OCI-LY7 (cell line): ENCODE measurements around the gene TCP10L. TPM values are rescaled to one million over a fixed set of nuclear protein-coding genes. Genes with fewer than 3 reads are reported as not detected.
"Not testable (repeated sequence)": the region's sequence is repeated elsewhere in the genome, so short reads cannot be mapped to it uniquely, and the experiment has no call there.

Source experiments
- Bru-seq: library from RNA; stranded (reverse); fragments of 400-500 nt; gene quantifications from one replicate; lab custom pipeline; 2021; lab: Mats Ljungman, UMichigan
- BruChase-seq, 2 experiments: library from RNA; stranded (reverse); fragments of 400-500 nt; gene quantifications; one replicate each; lab custom pipeline; 2021; lab: Mats Ljungman, UMichigan
- BruUV-seq: library from RNA; stranded (reverse); fragments of 400-500 nt; replicated peaks from 2 replicates; lab custom pipeline; 2021; lab: Mats Ljungman, UMichigan
- CTCF ChIA-PET: fragments of 300-600 bp; sonication (Branson Sonifier 250); formaldehyde crosslinking; loops from one replicate; lab custom pipeline; 2022; ENCODE audit warnings: antibody characterized with exemption; ENCODE audit not compliant: unreplicated experiment; lab: Charles Lee
- POLR2A ChIA-PET: fragments of 300-600 bp; sonication (Branson Sonifier 250); formaldehyde crosslinking; loops from one replicate; lab custom pipeline; 2022; ENCODE audit warnings: antibody characterized with exemption; lab: Charles Lee
- DNase-seq: peaks from one replicate; pipeline ENCODE4 v3.0.0-alpha.2; 2015; ENCODE audit warnings: low spot score
- H2AFZ ChIP-seq: fragments of 200-600 bp; sonication (generic), shearing (Covaris generic); 2 replicates; pipeline ENCODE4 v1.6.1; 2014; ENCODE audit warnings: mild to moderate bottlenecking, antibody characterized with exemption, low read length, moderate library complexity
- H3K27ac ChIP-seq: fragments of 200-600 bp; sonication (generic); 2 replicates; pipeline ENCODE4 v1.5.1; 2014; ENCODE audit warnings: mixed run types, low read depth, mild to moderate bottlenecking, moderate library complexity, low read length, inconsistent platforms; ENCODE audit not compliant: poor library complexity, severe bottlenecking
- H3K36me3 ChIP-seq: fragments of 200-600 bp; sonication (generic); 2 replicates; pipeline ENCODE4 v1.6.1; 2014; ENCODE audit warnings: mild to moderate bottlenecking, antibody characterized with exemption, low read length, moderate library complexity, mixed read lengths; ENCODE audit not compliant: insufficient read depth
- H3K4me1 ChIP-seq: fragments of 200-600 bp; sonication (generic); 2 replicates; pipeline ENCODE4 v1.5.1; 2014; ENCODE audit warnings: mild to moderate bottlenecking, low read length; ENCODE audit not compliant: insufficient read depth, poor library complexity, severe bottlenecking
- H3K4me2 ChIP-seq: fragments of 200-600 bp; sonication (generic); 2 replicates; pipeline ENCODE4 v1.6.1; 2014; ENCODE audit warnings: mild to moderate bottlenecking, low read length
- H3K4me3 ChIP-seq: fragments of 200-600 bp; sonication (generic); 2 replicates; pipeline ENCODE4 v1.5.1; 2014; ENCODE audit warnings: mild to moderate bottlenecking, low read depth, low read length; ENCODE audit not compliant: poor library complexity, severe bottlenecking
- H3K79me2 ChIP-seq: fragments of 200-600 bp; sonication (generic); 2 replicates; pipeline ENCODE4 v1.6.1; 2016; ENCODE audit warnings: low read depth, mild to moderate bottlenecking, low read length, moderate library complexity, mixed read lengths; ENCODE audit not compliant: insufficient read depth
- H3K9me2 ChIP-seq: fragments of 200-600 bp; sonication (generic); 2 replicates; pipeline ENCODE4 v1.6.1; 2016; ENCODE audit warnings: mild to moderate bottlenecking, low read length, mixed read lengths; ENCODE audit not compliant: insufficient read depth
- H3K9me3 ChIP-seq: fragments of 200-600 bp; sonication (generic); 2 replicates; pipeline ENCODE4 v1.6.1; 2014; ENCODE audit warnings: mild to moderate bottlenecking, mixed run types, low read length, mixed read lengths
- H4K20me1 ChIP-seq: fragments of 200-600 bp; sonication (generic); 2 replicates; pipeline ENCODE4 v1.6.1; 2014; ENCODE audit warnings: mild to moderate bottlenecking, antibody characterized with exemption, low read length, moderate library complexity, mixed read lengths; ENCODE audit not compliant: insufficient read depth
- CTCF ChIP-seq: fragments of 200-600 bp; sonication (generic); conservative IDR thresholded peaks from 2 replicates; pipeline ENCODE4 v1.5.1; 2014; ENCODE audit warnings: mild to moderate bottlenecking, antibody characterized with exemption, low read length, moderate library complexity, mixed read lengths
- EZH2phosphoT487 ChIP-seq: fragments of 200-600 bp; sonication (generic); IDR thresholded peaks from 2 replicates; pipeline ENCODE4 v1.6.1; 2018; ENCODE audit warnings: low read depth, borderline replicate concordance, mild to moderate bottlenecking, mixed run types, antibody characterized with exemption, low read length, moderate library complexity, mixed read lengths
- intact Hi-C: fragments of 100-400 bp; cut with micrococcal nuclease; formaldehyde crosslinking; loops from one replicate; pipeline ENCODE4 v1.10.0; 2022; ENCODE audit not compliant: unreplicated experiment
- long read RNA-seq: library from polyadenylated mRNA; stranded (forward); transcript quantifications from one replicate; pipeline ENCODE4 v2.0.0, GENCODE V29; 2022
- total RNA-seq, 2 experiments: library from RNA; depleted of rRNA in 1 of 2; stranded (reverse); fragments of >200 nt in 1 of 2; shearing (Covaris generic) in 1 of 2; gene quantifications; 2 replicates each; pipeline ENCODE4 v1.2.3, GENCODE V29; 2014 to 2022

Gene TCP10L
- total RNA-seq (2014; rRNA removed; shearing (Covaris generic)): 2.0 and 3.9 TPM in 2 replicates
- total RNA-seq (2022): 0.63 and 1.2 TPM in 2 replicates
- percentile 41 among the genes with signal in this experiment for Bru-seq, nascent RNA
- percentile 41 among the genes with signal in this experiment for BruChase-seq, experiment 1, labeled RNA remaining after a 6-hour chase
- BruChase-seq, experiment 2, labeled RNA remaining after a 2-hour chase: percentile 39 among the genes with signal in this experiment
- long read RNA-seq, partial matches to known transcripts: 0 of 2 reads
- long read RNA-seq, other reads (novel, unspliced or antisense): 2 of 2 reads

DNA sequence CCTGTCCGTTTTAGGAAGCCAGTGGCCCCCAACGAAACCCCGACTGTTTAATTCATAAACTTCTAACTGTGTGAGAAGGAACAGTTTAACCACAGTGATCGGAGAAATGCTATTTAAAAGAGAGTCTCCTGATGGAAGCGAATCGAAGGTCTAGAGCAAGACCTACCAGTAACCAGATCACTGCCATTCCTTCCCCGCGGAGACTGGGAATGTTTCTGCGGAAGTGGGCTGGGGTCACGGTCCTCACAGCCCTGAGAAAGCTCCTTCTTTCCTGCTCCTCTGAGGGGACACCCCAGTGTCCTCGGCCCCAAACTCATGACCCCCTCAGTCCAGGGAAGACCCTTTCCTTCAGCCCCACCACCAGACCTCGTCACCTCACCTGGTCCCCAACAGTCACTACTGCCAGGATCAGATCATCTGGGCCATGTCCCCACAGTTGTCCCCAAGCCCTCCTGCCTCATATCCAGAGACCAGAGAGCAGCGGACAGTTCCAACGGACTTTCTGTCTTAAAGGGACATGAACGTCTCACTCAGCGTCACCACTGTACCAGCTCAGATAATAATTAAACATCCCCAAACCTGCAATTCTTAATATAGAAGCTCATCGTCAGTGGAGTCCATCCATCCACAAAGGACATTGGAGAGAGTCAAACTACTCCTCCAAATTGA, at the start of gene TCP10L:
TSS of gene TCP10L (minus strand) at position 482 of the 669 bp plus-strand sequence. CDS start 1,219 bp downstream, outside the sequence.
- no peak within 1 kb of the TSS for H3K4me2 ChIP-seq
- H3K36me3 ChIP-seq: no peaks in the 10 kb centered on the region
- no peak within 1 kb of the TSS for H3K27ac ChIP-seq
- no peaks in the 10 kb centered on the region for H3K9me3 ChIP-seq
- ChIA-PET POLR2A (no interaction called here), CTCF (no interaction called here)
- H3K4me3 ChIP-seq: no peak within 1 kb of the TSS
- H2AFZ ChIP-seq: no peak within 1 kb of the TSS
- no TSS peak for BruUV-seq
- no peaks in the 10 kb centered on the region for H3K4me1 ChIP-seq
- TF ChIP-seq CTCF: no peak
- TF ChIP-seq EZH2phosphoT487: no peak
- no peak for DNase-seq
- intact Hi-C loops: no loop called here
- no peaks in the 10 kb centered on the region for H3K79me2 ChIP-seq
- H4K20me1 ChIP-seq: no peaks in the 10 kb centered on the region
- no peaks in the 10 kb centered on the region for H3K9me2 ChIP-seq

- H3K9me2 ChIP-seq: no peaks in the 10 kb centered on the region
- no TSS peak for BruUV-seq
- POLR2A ChIA-PET: interaction anchor here (0.6 to 1.8 kb wide), 3 partner anchors 12 to 1169 kb away, joined by 3 to 5 read pairs (median 4); no protein-coding TSS in a partner anchor
Measured at GRCh38 chr21:32626621-32627196, 41.4 kb upstream of the TCP10L start.

DNA sequence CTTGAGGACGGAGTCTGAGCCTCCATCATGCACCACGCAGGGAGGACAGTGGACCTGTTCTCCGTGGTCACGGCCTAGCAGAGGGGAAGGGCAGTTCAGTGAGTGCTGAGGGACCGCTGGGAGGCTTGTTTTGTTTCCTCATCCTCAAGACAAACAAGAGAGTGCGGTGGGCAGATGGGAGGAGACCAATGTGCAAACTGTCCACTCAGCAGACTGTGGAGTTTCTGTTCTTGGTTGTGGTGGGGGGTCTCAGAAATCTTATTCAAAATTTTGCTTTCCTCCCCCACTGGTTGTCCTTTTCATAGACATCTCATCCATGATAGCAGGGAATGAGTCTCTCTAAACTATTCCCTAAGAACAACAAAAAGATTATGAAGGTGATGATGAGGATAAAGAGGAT, 32.9 kb upstream of the TCP10L start:
- H3K9me3 ChIP-seq, H2AFZ ChIP-seq, DNase-seq, H3K4me1 ChIP-seq, BruUV-seq, H3K4me2 ChIP-seq, CTCF ChIA-PET, H4K20me1 ChIP-seq, H3K36me3 ChIP-seq, H3K79me2 ChIP-seq, POLR2A ChIA-PET, H3K9me2 ChIP-seq, H3K4me3 ChIP-seq, intact Hi-C loops, H3K27ac ChIP-seq: not testable (repeated sequence)

More at GRCh38 chr21:32626621-32627196, 41.4 kb upstream of the TCP10L start:
- H4K20me1 ChIP-seq: no peaks in the 10 kb centered on the region
- TF ChIP-seq CTCF (no peak), EZH2phosphoT487 (no peak)
- no peak overlapping the region for H2AFZ ChIP-seq
- no peak overlapping the region for H3K4me2 ChIP-seq
- peaks cover 11% of the 10 kb centered on the region; the same call in 1 of the 2 replicates for H3K36me3 ChIP-seq
- H3K79me2 ChIP-seq: no peaks in the 10 kb centered on the region
- H3K9me3 ChIP-seq: peaks cover 4% of the 10 kb centered on the region; the same call in 1 of the 2 replicates
- H3K4me1 ChIP-seq: no peaks in the 10 kb centered on the region
- CTCF ChIA-PET: no interaction called here
- no peak overlapping the region for H3K27ac ChIP-seq
- no peak overlapping the region for H3K4me3 ChIP-seq
- intact Hi-C loops: no loop called here
- DNase-seq: no peak
